ENCODE data around the gene MAP1LC3B. TPM values are rescaled to one million over a fixed set of nuclear protein-coding genes. Genes with fewer than 3 reads are reported as not detected.
A peak's percentile ranks its signal among the peaks of the same experiment; 100 is the strongest.

MAP1LC3B gene
- total RNA-seq, 1 experiment from 2014 or later = 72.3 TPM

- ChIA-PET CTCF (no interaction called here), POLR2A (no interaction called here)
- no peak overlapping the region for H3K4me3 ChIP-seq (ENCODE audit: low read depth, low read length)
- no peak for TF ChIP-seq CTCF (IDR thresholded peaks at IDR 0.05; ENCODE audit: insufficient read depth in 1 of 2, low read depth in 1 of 2, low read length in 1 of 2, severe bottlenecking in 1 of 2, unreplicated experiment in 1 of 2)
- H3K9me3 Mint-ChIP-seq (ENCODE audit: unreplicated experiment) = no peaks in the 10 kb centered on the region
- H3K9me3 ChIP-seq = no peaks in the 10 kb centered on the region
- no peaks in the 10 kb centered on the region for H3K27me3 ChIP-seq (replicated peaks; ENCODE audit: control insufficient read depth, insufficient read depth, low read length)
- H3K36me3 Mint-ChIP-seq (ENCODE audit: insufficient read depth, unreplicated experiment) = peaks cover 36% of the 10 kb centered on the region
- intact Hi-C loops (cut with micrococcal nuclease; ENCODE audit: unreplicated experiment) = no loop called here
- H3K27ac Mint-ChIP-seq (ENCODE audit: unreplicated experiment) = no peak overlapping the region
- DNase-seq = no peak
- H3K4me1 ChIP-seq = no peaks in the 10 kb centered on the region
- BruUV-seq (replicated peaks) = no TSS peak
- H3K27me3 Mint-ChIP-seq (ENCODE audit: insufficient read depth, unreplicated experiment) = no peaks in the 10 kb centered on the region
- H3K4me1 Mint-ChIP-seq (ENCODE audit: low read depth, unreplicated experiment) = no peaks in the 10 kb centered on the region
- peaks cover 3% of the 10 kb centered on the region; the same call in 1 of the 2 replicates for H3K36me3 ChIP-seq (ENCODE audit: control insufficient read depth, insufficient read depth, low read length)
- no peak overlapping the region for H3K4me3 Mint-ChIP-seq (ENCODE audit: unreplicated experiment)
Measured at GRCh38 chr16:87363771-87364455, 28.2 kb upstream of the MAP1LC3B start.

GRCh38 chr16:87365021-87365713 lies 27.0 kb upstream of the MAP1LC3B start:
- Histone ChIP-seq H3K9me3 (no peaks in the 10 kb centered on the region), H3K4me1 (no peaks in the 10 kb centered on the region), H3K36me3 (ENCODE audit: control insufficient read depth, insufficient read depth, low read length) (peaks cover 3% of the 10 kb centered on the region; the same call in 1 of the 2 replicates), H3K4me3 (ENCODE audit: low read depth, low read length) (no peak overlapping the region), H3K27me3 (replicated peaks; ENCODE audit: control insufficient read depth, insufficient read depth, low read length) (no peaks in the 10 kb centered on the region)
- DNase-seq = no peak
- no TSS peak for BruUV-seq (replicated peaks)
- intact Hi-C loops (cut with micrococcal nuclease; ENCODE audit: unreplicated experiment) = no loop called here
- no peaks in the 10 kb centered on the region for H3K27me3 Mint-ChIP-seq (ENCODE audit: insufficient read depth, unreplicated experiment)
- H3K27ac Mint-ChIP-seq (ENCODE audit: unreplicated experiment) = no peak overlapping the region
- no peaks in the 10 kb centered on the region for H3K9me3 Mint-ChIP-seq (ENCODE audit: unreplicated experiment)
- H3K4me3 Mint-ChIP-seq (ENCODE audit: unreplicated experiment) = no peak overlapping the region
- POLR2A ChIA-PET = no interaction called here
- TF ChIP-seq CTCF (IDR thresholded peaks at IDR 0.05; ENCODE audit: insufficient read depth in 1 of 2, low read depth in 1 of 2, low read length in 1 of 2, severe bottlenecking in 1 of 2, unreplicated experiment in 1 of 2) = no peak
- CTCF ChIA-PET = no interaction called here
- peaks cover 31% of the 10 kb centered on the region for H3K36me3 Mint-ChIP-seq (ENCODE audit: insufficient read depth, unreplicated experiment)
- no peaks in the 10 kb centered on the region for H3K4me1 Mint-ChIP-seq (ENCODE audit: low read depth, unreplicated experiment)

- H3K4me1 ChIP-seq = no peaks in the 10 kb centered on the region
- ChIA-PET POLR2A (interaction anchor here (0.6 kb wide), 1 partner anchor 17 kb away, joined by 3 read pairs; the partner anchor contains the start of gene FBXO31), CTCF (no interaction called here)
- DNase-seq = no peak
- no peak overlapping the region for H3K4me3 Mint-ChIP-seq (ENCODE audit: unreplicated experiment)
- H3K4me3 ChIP-seq (ENCODE audit: low read depth, low read length) = no peak overlapping the region
- H3K9me3 Mint-ChIP-seq (ENCODE audit: unreplicated experiment) = no peaks in the 10 kb centered on the region
- peaks cover 3% of the 10 kb centered on the region; the same call in 1 of the 2 replicates for H3K36me3 ChIP-seq (ENCODE audit: control insufficient read depth, insufficient read depth, low read length)
- BruUV-seq (replicated peaks) = no TSS peak
- no peaks in the 10 kb centered on the region for H3K9me3 ChIP-seq
- no peaks in the 10 kb centered on the region for H3K27me3 ChIP-seq (replicated peaks; ENCODE audit: control insufficient read depth, insufficient read depth, low read length)
- intact Hi-C loops (cut with micrococcal nuclease; ENCODE audit: unreplicated experiment) = no loop called here
- peak overlapping the region; percentile 53 for H3K27ac Mint-ChIP-seq (ENCODE audit: unreplicated experiment)
- H3K27me3 Mint-ChIP-seq (ENCODE audit: insufficient read depth, unreplicated experiment) = no peaks in the 10 kb centered on the region
- no peak for TF ChIP-seq CTCF (IDR thresholded peaks at IDR 0.05; ENCODE audit: insufficient read depth in 1 of 2, low read depth in 1 of 2, low read length in 1 of 2, severe bottlenecking in 1 of 2, unreplicated experiment in 1 of 2)
- peaks cover 28% of the 10 kb centered on the region for H3K36me3 Mint-ChIP-seq (ENCODE audit: insufficient read depth, unreplicated experiment)
- no peaks in the 10 kb centered on the region for H3K4me1 Mint-ChIP-seq (ENCODE audit: low read depth, unreplicated experiment)
Measured at GRCh38 chr16:87366288-87366687, 25.8 kb upstream of the MAP1LC3B start.
